ENCODE data around the gene ADGRV1.

DNA sequence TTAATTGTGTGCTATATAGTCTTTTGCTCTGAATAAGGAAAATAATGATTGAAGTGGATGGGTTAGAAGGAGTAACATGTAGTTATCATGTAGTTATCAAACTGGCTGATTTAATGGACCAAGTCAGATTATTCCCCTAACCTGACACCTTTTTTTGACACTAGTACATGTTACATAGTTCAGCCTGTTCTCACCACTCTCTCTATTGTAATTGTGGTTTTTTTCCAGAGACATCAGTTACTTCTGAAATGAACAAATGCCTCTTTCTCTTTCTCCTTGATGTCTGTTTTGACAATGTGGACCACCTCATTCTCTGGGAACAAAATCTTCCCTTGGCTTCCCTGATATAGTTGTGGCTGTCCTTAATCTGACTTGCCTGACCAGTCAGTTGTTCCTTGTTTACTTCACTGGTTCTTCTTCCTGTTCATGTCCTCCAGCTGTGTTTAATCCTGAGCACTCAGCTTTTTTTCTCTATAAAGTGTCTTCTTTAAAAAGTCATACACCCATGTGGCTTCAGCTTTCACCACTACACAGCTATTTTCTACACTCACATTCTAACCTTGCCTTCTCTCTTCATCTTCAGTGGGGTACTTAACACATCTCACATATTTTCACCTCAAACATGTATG lies 581.1 kb downstream of the ADGRV1 start:
- TF ChIP-seq CTCF (IDR thresholded peaks at IDR 0.05) = no peak
- TF ChIP-seq POLR2AphosphoS5 (IDR thresholded peaks at IDR 0.05) = peak in 2 of 3 donors; percentile 19 to 43
- TF ChIP-seq EP300 (IDR thresholded peaks at IDR 0.05; ENCODE audit: low read depth) = no peak
- no peak for TF ChIP-seq POLR2A (IDR thresholded peaks at IDR 0.05)
